GM23248 (cell line): Measurements from ENCODE around the gene GFAP.

Experiments used
- EZH2 ChIP-seq: fragments of 200-600 bp; sonication (generic); IDR thresholded peaks from 2 replicates; pipeline ENCODE4 v1.6.1; 2018; ENCODE audit warnings: antibody characterized with exemption, mild to moderate bottlenecking; ENCODE audit not compliant: insufficient read depth, poor library complexity, severe bottlenecking
- EZH2phosphoT487 ChIP-seq: fragments of 200-600 bp; sonication (generic); IDR thresholded peaks from 2 replicates; pipeline ENCODE4 v1.6.1; 2018; ENCODE audit warnings: antibody characterized with exemption, moderate library complexity, mild to moderate bottlenecking, low read depth; ENCODE audit not compliant: insufficient read depth

GRCh38 chr17:44932787-44933097 is 17.4 kb upstream of the GFAP start:
- no peak for TF ChIP-seq EZH2
- no peak for TF ChIP-seq EZH2phosphoT487
